GM19455 (cell line): Measurements from ENCODE around the gene SERTAD1.
A peak's percentile ranks its signal among the peaks of the same experiment; 100 is the strongest.
"Not testable (repeated sequence)": the region's sequence is repeated elsewhere in the genome, so short reads cannot be mapped to it uniquely, and the experiment has no call there.

Source experiments
- ATAC-seq: cut with Tn5 transposase; IDR thresholded peaks from one replicate; pipeline ENCODE4 v1.9.1; 2021; ENCODE audit not compliant: unreplicated experiment

Gene SERTAD1

DNA sequence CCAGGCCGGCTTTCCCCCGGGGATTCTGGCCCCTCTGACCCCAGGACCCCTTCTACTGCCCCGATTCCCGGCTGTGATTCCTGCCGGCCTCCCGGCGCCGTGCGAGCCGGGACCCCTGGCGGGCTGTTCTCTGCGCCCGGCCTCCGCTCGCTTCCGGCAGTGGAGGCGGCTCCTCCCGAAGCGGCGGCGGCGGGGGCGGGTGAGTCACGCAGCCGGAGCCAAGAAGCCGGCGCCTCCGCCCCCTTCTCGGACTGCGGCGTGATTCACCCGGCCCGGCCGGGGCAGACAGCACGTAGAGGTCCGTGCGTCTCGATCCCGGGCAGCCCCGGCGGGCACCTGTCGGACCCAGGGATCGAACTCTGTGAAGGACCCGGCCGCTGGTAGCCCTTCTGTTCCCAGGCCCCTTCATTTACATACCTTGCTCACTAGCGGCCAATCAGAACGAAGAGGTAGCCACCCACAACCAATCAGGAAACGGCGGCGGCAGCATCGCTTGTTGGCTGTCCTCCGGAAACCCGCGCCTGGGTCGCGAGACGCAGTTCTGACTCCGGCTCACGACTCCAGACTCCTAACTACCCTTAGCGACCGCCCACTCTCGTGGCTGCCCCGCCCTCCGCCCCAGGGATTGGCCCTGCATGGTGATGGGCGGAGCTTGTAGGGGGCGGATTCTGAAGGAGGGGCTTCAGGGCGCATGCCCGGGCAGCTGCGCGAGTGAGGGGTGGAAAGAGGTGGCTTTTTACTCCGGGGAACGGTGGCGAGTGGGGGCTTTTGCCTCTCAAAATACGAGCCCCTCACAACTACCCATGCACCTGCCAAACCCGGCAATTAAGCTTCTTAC lies at the start of gene SERTAD1:
TSS of gene SERTAD1 (minus strand) at position 543 of the 838 bp plus-strand sequence. CDS start 2,446 bp downstream, outside the sequence.
- peak; percentile 78 for ATAC-seq

DNA sequence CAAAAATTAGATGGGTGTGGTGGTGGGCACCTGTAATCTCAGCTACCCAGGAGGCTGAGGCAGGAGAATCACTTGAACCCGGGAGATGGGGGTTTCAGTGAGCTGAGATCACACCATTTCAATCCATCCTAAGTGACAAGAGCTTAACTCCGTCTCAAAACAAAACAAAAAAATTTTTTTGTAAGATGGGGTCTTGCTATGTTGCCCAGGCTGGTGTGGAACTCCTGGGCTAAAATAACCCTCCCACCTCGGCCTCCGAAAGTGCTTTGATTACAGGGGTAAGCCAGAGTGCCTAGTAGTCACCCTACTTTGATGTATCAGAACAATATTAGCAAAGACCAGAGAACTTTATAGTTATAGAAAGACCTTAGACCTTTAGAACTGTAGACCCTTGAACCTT lies 48.9 kb upstream of the SERTAD1 start:
- no peak for ATAC-seq

GRCh38 chr19:40472516-40472915 lies 46.7 kb upstream of the SERTAD1 start:
- ATAC-seq, result no peak

- ATAC-seq, result no peak
These were observed 45.3 kb upstream of the SERTAD1 start for GRCh38 chr19:40471111-40471510.

DNA sequence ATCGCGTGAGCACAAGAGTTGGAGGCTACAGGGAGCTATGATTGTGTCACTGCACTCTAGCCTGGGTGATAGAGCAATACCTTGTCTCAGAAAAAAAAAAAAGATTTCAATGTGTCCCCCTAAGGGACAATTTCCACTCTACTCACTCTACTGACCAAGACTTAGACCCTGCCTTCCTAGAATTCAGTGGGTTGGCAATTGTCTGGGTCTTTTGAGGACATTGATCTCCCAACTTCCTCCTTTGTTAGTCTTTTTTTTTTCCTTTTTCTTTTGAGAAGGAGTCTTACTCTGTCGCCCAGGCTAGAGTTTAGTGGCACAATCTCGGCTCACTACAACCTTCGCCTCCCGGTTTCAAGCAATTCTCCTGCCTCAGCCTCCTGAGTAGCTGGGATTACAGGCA lies 43.2 kb upstream of the SERTAD1 start:
- ATAC-seq, result no peak

DNA sequence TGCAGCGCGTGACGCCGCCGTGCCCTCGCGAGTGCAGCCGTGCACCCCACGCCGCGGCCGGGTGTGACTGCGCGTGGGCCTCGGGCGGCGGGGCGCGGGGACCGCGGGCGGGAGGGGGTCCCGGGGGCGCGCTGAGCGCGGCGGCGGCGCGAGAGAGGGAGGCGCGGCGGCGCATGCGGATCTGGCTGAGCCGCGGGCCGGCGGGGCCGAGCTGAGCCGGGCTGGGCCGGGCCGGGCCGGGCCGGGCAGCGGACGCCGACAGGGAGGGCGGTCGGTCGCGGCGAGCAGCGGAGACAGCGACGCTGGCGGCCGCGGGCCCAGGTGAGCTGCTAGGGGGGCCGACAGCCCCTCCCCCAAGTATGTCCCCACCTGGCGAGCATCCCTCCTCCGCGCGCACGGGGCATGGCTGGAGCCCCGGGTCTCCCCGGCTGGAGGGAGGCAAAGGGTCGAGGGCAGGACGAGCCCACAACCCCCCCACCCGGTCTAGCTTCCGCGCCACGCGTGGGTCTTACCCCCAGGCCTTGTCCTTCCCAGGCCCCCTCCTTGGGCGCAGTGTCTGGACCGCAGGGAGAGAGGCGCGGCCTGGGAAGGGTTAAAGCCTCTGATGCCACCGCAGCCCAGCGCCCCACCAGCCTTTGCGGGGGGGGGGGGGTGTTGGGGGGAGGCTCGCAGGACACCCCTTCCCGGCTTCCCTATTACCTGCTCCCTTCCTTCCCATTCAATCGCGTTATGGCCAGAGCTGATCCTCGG lies 41.4 kb upstream of the SERTAD1 start, which contains the start of gene SPTBN4:
TSS of gene SPTBN4 (plus strand) at position 17 of the 750 bp plus-strand sequence. CDS start 5,621 bp downstream, outside the sequence.
- ATAC-seq, result no peak

DNA sequence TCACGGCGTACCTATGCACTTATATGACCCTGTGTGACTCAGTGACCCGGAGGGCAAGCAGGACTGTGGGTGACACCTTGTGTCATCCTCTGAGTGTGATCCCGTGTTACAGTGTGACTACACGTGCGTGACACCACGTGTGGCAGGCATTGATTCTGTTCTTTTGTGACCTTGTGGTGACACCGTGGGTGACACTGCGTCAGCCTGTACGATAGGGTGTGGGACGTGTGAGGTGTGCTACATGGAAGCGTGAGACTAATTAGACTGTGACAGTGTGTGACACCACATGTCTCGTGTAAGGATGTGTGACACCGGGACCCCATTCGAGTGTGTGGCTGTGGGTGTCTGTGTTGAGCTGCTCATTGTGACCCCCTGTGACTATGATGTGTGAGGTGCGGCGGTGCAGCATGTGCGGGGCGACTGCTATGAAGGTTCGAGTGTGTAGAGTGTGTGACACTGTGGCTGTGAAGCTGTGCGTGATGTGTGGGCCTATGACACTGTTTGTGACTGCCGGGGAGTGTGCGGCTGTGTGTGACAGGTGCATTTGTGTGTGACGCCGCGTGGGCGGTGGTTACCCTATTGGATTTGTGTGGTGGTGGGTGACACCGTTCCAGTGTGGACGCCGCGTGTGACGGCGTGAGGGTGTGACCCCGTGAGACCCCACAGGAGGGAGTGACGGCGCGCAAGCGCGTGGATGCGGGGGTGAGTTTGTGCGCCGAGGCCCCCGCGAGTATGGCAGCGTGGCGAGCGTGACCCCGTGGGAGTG lies 40.6 kb upstream of the SERTAD1 start:
- peak; percentile 26 for ATAC-seq

GRCh38 chr19:40465557-40466218 lies 39.9 kb upstream of the SERTAD1 start, which contains the start of gene BLVRB:
Gene BLVRB, minus strand, starts transcription at chr19:40465745. Its CDS starts 57 bp downstream, at chr19:40465688.
- ATAC-seq, result peak; percentile 84

DNA sequence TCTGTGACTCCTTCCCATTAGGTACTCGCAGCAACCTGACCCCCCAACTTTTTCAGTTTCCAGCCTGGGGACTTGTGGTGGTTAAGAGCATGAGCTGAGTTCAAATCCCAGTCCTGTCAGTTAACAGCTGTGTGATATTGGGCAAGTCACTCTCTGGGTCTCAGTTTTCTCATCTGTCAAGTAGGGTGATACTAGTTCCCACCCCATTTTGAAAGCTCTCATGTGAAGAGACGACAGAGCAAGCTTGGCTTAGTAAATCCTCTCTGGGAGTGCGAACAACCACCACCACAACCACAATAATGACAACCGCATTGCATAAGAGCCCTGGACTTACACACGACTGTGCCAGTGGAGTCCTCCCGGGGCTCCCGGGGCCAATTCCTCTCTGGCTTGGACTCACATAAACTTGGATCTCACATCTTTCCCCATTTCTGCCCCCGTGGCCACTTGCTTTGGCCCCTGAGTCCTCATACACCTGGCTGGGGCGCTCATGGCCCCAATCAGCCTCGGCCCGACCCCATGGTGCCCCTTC lies 39.3 kb upstream of the SERTAD1 start:
- no peak for ATAC-seq

DNA sequence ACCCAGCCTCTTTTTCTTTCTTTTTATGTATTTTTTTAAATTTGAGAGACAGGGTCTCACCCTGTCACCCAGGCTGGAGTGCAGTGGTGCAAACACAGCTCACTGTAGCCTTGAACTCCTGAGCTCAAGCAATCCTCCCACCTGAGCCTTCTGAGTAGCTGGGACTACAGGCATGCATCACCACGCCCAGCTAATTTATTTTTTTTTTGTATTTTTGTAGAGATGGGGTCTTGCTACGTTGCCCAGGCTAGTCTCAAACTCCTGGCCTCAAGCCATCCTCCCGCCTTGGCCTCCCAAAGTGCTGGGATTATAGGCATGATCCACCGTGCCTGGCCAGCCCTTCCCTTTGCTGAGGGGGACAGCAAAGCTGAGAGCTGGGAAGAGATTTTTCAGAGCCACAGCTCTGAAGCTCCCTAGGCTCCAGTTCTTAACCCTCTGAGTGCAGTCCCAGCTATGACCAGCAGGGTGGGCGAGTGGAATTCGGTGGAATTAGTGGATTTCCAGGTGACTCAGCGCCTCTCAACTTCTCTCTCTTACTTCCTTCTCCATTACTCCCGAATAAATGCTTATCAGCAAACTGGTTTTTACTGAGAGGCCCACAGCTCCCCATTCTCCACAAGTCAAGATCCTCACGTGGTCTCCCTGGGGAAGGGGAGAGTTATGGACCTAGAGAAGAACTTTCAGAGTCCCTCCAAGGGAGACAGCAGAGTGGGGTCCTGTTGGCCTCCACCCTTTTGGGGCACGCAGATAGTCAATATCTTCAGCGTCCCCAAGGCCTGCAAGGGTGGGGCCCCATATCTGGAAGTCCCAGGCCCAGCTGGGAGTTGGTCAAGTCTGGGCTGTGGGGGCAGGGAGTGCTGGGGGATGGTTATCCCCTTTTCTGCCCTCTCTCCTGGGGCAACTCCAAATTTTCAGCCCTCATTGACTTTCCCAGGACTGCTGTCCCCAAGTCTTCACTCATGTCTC lies 38.5 kb upstream of the SERTAD1 start:
- no peak for ATAC-seq

GRCh38 chr19:40463587-40464037 lies 37.8 kb upstream of the SERTAD1 start:
- ATAC-seq, result not testable (repeated sequence)

DNA sequence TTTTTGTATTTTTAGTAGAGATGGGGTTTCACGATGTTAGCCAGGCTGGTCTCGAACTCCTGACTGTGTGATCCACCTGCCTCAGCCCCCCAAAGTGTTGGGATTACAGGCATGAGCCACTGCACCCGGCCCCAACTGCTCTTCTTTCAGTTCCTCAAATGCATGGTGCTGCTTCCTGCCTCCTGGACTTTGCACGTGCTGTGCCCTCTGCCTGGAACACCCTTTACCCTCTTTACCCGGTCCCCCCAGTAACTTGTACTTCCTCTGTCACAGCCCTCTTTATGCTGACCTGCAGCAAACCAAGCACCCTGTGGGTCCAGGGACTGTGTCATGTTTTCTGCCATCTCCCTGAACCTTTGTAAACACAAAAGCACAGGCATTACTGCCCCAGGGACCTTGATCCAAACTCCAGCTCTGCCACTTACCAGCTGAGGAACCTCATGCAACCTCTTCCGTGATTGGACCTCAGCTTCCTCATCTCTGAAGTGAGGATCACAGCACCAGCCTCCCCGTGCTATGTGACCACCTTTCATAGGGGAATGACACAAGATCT lies 36.0 kb upstream of the SERTAD1 start:
- ATAC-seq, result no peak

DNA sequence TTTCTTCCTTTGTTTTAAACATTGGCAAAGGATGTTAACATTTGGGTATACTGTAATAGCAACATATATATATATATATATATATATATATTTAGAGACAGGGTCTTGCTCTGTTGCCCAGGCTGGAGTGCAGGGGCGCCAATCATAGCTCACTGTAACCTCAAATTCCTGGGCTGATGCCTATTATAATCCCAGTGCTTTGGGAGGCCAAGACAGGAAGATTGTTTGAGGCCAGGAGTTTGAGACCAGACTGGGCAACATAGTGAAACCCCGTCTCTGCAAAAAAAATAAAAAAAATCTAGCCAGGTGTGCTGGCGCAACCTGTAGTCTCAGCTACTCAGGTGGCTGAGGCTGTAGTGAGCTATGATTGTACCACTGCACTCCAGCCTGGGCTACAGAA lies 34.4 kb upstream of the SERTAD1 start:
- ATAC-seq, result no peak

GRCh38 chr19:40458597-40458974 lies 32.8 kb upstream of the SERTAD1 start:
- no peak for ATAC-seq

DNA sequence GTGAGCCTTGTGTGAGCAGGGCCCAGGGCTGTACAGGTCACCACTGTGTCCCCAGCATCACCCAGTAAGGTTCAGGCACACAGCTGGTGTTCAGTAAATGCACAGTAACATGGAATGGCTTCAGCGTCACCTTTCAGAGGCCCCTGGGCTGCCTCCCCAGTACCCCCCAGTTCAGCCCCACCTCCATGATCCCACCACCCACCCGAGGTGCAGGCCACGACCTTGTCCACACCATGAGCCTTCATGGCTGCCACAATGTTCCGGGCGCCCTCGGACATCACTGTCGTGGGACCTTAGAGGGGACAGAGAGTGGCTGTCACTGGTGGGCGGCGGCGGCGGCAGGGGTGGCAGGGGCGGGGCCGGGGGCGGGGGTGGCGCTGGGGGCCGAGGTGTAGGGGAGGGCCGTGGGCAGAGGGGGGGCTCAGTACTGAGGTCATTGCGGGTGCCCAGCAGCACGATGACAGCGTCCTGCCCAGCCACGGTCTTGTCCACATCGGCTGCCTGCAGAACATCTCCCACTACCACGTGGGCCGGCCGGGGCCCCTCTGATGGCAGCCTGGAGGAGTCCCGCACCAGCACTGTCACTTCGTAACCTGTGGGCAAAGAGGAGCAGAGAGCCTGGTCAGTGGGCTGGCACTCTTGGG lies 32.3 kb upstream of the SERTAD1 start:
- no peak for ATAC-seq

- no peak for ATAC-seq
These were observed 31.3 kb upstream of the SERTAD1 start for GRCh38 chr19:40457048-40457447.

DNA sequence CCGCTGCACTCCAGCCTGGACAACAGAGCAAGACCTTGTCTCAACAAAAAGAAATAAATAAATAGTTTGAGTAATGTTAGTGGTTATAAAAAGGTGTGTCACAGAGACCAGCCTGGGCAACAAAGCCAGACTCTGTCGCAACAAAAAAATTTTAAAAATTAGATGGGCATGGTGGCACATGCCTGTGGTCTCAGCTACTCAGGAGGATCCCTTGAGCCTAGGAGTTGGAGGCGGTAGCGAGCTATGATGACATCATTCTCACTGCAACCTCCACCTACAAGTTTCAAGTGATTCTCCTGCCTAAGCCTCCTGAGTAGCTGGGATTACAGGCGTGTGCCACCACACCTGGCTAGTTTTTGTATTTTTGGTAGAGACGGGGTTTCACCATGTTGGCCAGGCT lies 28.2 kb upstream of the SERTAD1 start:
- ATAC-seq, result not testable (repeated sequence)

DNA sequence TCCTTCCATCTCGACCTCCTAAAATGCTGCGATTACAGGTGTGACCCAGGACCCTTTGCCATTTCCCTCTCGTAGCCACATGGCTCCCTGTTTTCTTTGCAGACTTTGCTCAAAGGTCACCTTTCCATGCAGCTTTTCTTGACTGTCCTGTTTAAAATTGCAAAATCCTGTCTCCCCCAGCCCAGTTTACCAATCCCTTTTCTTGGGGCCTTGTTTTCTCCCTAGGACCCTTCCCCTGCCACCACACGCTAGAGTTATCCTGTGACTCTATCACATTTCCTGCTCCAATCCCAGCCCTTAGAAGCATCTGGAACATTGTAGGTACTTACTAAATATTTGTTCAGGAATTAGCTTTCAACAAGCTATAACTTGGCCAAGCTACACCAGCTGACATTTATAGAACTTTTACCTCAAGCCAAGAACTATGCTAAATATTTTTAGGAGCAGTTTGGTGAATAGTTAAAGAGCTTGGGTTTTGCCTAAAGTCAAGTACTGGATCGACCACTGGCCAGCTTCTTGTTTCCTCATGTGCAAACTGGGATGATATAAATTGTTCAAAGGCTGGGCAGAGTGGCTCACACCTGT lies 27.5 kb upstream of the SERTAD1 start:
- ATAC-seq, result no peak
